Measurements from ENCODE around the gene VSTM2B.
A peak's percentile ranks its signal among the peaks of the same experiment; 100 is the strongest.

The VSTM2B gene

GRCh38 chr19:29610213-29610573, 84.4 kb downstream of the VSTM2B start:
- no peaks in the 10 kb centered on the region for H3K9me3 ChIP-seq (ENCODE audit: insufficient read depth, low read length)
- no peak overlapping the region for H3K27ac ChIP-seq (ENCODE audit: low read length)
- peaks cover 21% of the 10 kb centered on the region for H3K79me2 ChIP-seq (ENCODE audit: low read length)
- H2AFZ ChIP-seq (ENCODE audit: low read depth, low read length): no peak overlapping the region
- TF ChIP-seq CTCF (IDR thresholded peaks at IDR 0.05; ENCODE audit: low read depth, low read length) (no peak), EZH2phosphoT487 (IDR thresholded peaks at IDR 0.05; ENCODE audit: low read depth) (no peak)
- H3K27me3 ChIP-seq (ENCODE audit: low read depth, low read length): no peaks in the 10 kb centered on the region
- no peak overlapping the region for H3K4me3 ChIP-seq (ENCODE audit: low read length)
- H3K4me1 ChIP-seq (ENCODE audit: low read length): peaks cover 7% of the 10 kb centered on the region
- peaks cover 32% of the 10 kb centered on the region for H3K36me3 ChIP-seq (replicated peaks; ENCODE audit: low read depth, low read length)
- no peaks in the 10 kb centered on the region for H4K20me1 ChIP-seq (ENCODE audit: insufficient read depth, low read length)
- no peak overlapping the region for H3K4me2 ChIP-seq (ENCODE audit: low read length)
- H3K9ac ChIP-seq (ENCODE audit: low read length): no peak overlapping the region

- H3K36me3 ChIP-seq (replicated peaks; ENCODE audit: low read depth, low read length): peaks cover 37% of the 10 kb centered on the region
- H3K79me2 ChIP-seq (ENCODE audit: low read length): peaks cover 15% of the 10 kb centered on the region
- no peak for TF ChIP-seq EZH2phosphoT487 (IDR thresholded peaks at IDR 0.05; ENCODE audit: low read depth)
- TF ChIP-seq CTCF (IDR thresholded peaks at IDR 0.05; ENCODE audit: low read depth, low read length): peak; percentile 92
- H2AFZ ChIP-seq (ENCODE audit: low read depth, low read length): no peak overlapping the region
- H3K4me2 ChIP-seq (ENCODE audit: low read length): no peak overlapping the region
- peaks cover 7% of the 10 kb centered on the region for H3K4me1 ChIP-seq (ENCODE audit: low read length)
- no peak overlapping the region for H3K9ac ChIP-seq (ENCODE audit: low read length)
- H3K9me3 ChIP-seq (ENCODE audit: insufficient read depth, low read length): no peaks in the 10 kb centered on the region
- no peak overlapping the region for H3K27ac ChIP-seq (ENCODE audit: low read length)
- no peaks in the 10 kb centered on the region for H4K20me1 ChIP-seq (ENCODE audit: insufficient read depth, low read length)
- H3K27me3 ChIP-seq (ENCODE audit: low read depth, low read length): no peaks in the 10 kb centered on the region
- no peak overlapping the region for H3K4me3 ChIP-seq (ENCODE audit: low read length)
These were observed 84.9 kb downstream of the VSTM2B start for GRCh38 chr19:29610574-29611271.

DNA sequence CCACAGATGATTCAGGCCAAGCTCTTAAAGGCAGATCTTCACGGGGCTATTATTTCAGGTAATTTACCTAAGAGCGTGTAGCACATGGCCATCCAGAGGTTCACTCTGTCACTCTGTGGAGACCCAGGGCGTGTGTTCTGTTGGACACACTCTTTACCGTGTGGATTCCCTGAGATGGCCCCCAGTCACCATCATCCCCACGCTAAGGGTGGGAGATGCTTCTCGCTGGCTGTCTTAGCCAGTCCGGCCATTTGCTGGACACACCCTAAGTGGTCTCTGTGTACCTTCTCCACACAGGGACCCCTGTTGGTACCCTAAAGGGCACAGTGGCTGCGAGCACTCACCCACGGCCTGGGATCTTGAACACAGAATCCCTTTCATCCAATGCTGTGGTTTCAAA, 86.3 kb downstream of the VSTM2B start:
- Histone ChIP-seq H3K27ac (ENCODE audit: low read length) (no peak overlapping the region), H3K36me3 (replicated peaks; ENCODE audit: low read depth, low read length) (peaks cover 39% of the 10 kb centered on the region), H3K4me1 (ENCODE audit: low read length) (peaks cover 2% of the 10 kb centered on the region), H3K79me2 (ENCODE audit: low read length) (peaks cover 4% of the 10 kb centered on the region), H3K9ac (ENCODE audit: low read length) (no peak overlapping the region), H4K20me1 (ENCODE audit: insufficient read depth, low read length) (no peaks in the 10 kb centered on the region), H3K4me3 (ENCODE audit: low read length) (no peak overlapping the region), H2AFZ (ENCODE audit: low read depth, low read length) (no peak overlapping the region), H3K27me3 (ENCODE audit: low read depth, low read length) (no peaks in the 10 kb centered on the region), H3K4me2 (ENCODE audit: low read length) (no peak overlapping the region), H3K9me3 (ENCODE audit: insufficient read depth, low read length) (no peaks in the 10 kb centered on the region)
- TF ChIP-seq EZH2phosphoT487 (IDR thresholded peaks at IDR 0.05; ENCODE audit: low read depth): no peak
- no peak for TF ChIP-seq CTCF (IDR thresholded peaks at IDR 0.05; ENCODE audit: low read depth, low read length)

GRCh38 chr19:29612801-29613595, 87.2 kb downstream of the VSTM2B start:
- Histone ChIP-seq H4K20me1 (ENCODE audit: insufficient read depth, low read length) (no peaks in the 10 kb centered on the region), H3K27ac (ENCODE audit: low read length) (no peak overlapping the region), H3K79me2 (ENCODE audit: low read length) (no peaks in the 10 kb centered on the region), H2AFZ (ENCODE audit: low read depth, low read length) (no peak overlapping the region), H3K27me3 (ENCODE audit: low read depth, low read length) (no peaks in the 10 kb centered on the region), H3K9me3 (ENCODE audit: insufficient read depth, low read length) (no peaks in the 10 kb centered on the region), H3K4me1 (ENCODE audit: low read length) (no peaks in the 10 kb centered on the region; the same call in 1 of the 2 replicates), H3K9ac (ENCODE audit: low read length) (no peak overlapping the region), H3K36me3 (replicated peaks; ENCODE audit: low read depth, low read length) (peaks cover 39% of the 10 kb centered on the region), H3K4me2 (ENCODE audit: low read length) (no peak overlapping the region), H3K4me3 (ENCODE audit: low read length) (no peak overlapping the region)
- TF ChIP-seq EZH2phosphoT487 (IDR thresholded peaks at IDR 0.05; ENCODE audit: low read depth) (no peak), CTCF (IDR thresholded peaks at IDR 0.05; ENCODE audit: low read depth, low read length) (no peak)
